ENCODE measurements around the gene CAMTA1.

CAMTA1 gene

GRCh38 chr1:6777813-6778212 is 7.4 kb upstream of the CAMTA1 start:
- no peak for DNase-seq (ENCODE audit: low read depth, low spot score)

GRCh38 chr1:6779089-6779805 is 6.0 kb upstream of the CAMTA1 start:
- DNase-seq (ENCODE audit: low read depth, low spot score) = no peak
- no peak overlapping the region for H3K27ac ChIP-seq

More at GRCh38 chr1:6777813-6778212, 7.4 kb upstream of the CAMTA1 start:
- no peak overlapping the region for H3K27ac ChIP-seq

DNA sequence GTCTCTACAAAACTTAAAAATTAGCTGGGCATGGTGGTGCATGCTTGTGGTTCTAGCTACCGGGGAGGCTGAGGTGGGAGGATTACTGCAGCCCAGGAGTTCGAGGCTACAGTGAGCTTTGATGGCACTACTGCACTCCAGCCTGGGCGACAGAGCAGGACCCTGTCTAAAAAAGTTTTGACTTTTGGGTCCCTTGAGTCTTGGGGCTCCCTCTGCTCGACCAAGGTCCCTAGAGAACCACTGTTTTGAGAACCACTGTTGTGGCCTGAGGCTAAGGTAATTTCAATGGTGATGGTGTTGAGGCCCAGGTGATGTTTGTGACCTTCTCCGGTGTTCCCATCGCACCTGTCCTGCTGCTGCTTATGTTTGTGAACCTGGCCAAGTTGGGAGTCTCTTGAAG is 3.1 kb upstream of the CAMTA1 start:
- DNase-seq (ENCODE audit: low read depth, low spot score) = no peak
- H3K27ac ChIP-seq = no peak overlapping the region

DNA sequence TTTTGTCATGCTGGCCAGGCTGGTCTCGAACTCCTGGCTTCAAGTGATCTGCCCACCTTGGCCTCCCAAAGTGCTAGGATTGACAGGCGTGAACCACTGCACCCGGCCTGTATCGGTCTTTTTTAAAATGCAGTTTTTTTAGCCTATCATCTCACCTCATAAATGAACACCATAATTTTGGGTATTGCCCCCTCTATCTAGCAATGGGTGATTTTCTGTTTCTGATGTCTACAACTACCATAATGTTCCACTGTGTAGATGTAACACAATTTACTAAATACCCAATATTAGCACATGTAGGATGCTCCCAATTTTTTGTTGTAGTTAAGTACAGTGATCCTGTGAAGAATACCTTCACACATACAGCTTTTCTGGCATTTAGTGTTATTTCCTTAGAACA is 2.0 kb upstream of the CAMTA1 start:
- H3K27ac ChIP-seq = no peak overlapping the region
- no peak for DNase-seq (ENCODE audit: low read depth, low spot score)

DNA sequence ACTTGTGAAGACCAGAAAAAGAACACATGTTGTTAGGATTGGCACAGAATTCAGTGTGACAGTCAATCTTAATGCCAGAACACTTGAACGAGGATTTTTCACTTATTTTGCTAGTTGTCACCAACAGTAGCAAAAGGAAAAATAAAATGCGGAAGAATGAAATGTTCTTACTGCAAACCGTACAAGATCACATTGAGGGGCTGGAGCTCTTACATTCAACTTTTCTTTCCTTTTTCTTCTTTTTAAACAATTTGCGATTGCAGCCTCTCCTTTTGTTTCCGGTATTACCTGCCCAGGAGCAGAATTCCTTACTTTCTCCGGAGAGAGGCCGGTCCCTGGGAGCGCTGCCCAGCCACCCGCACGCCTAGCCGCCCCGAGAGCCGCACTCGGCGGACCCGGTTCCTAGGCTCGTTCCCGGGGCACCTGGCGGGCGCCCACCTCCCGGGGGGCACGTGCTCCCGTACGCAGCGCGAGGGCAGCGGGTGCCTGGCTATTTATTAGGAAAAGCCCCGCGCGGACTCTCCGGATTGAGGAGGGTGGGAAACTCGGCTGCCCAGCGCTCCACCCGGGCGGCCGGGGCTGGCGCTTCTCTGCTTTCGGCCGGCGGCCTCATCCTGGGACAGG is 1.2 kb upstream of the CAMTA1 start:
- DNase-seq (ENCODE audit: low read depth, low spot score) = no peak
- H3K27ac ChIP-seq = peak overlapping the region; percentile 95

DNA sequence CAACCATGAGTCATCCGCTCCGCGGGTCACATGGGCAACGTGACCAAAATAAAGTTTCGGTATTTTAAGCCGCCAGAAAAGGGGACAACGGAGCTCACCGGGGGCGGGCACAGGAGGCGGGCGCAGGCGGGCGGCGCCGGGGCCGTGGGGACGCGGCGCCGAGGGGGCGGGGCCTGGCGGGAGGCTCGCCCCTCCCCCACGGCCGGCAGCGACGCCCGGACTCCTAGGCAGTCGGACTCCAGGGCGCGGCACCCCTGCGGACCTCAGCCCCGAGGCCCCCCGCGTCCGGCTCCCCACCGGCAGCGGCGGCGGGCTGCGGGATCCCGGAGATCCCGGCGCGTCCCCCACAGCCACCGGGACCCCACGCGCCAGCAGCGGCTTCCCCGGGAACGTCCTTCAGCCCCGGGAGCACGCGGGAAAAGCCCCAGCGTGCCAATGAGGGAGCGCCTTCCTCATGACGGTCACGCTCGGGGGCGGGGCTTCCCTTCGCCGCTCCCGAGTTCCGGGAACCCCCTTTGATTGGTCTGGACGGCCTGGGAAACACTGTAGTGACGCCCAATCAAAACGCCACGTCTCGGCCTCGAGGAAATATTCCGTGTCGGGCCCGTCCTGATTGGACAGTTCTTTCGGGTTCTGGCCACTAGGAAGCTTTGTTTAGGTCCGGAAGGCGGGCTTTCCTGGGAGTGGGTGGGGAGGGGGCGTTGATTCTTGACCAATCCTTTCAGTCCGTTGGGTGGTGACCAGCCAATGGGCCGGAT is 515 bp upstream of the CAMTA1 start:
- peak; percentile 100 for DNase-seq (ENCODE audit: low read depth, low spot score)
- peak overlapping the region; percentile 95 for H3K27ac ChIP-seq

- no peak for DNase-seq (ENCODE audit: low read depth, low spot score)
- H3K27ac ChIP-seq = peak overlapping the region; percentile 95
Measured at GRCh38 chr1:6785728-6786505, 663 bp downstream of the CAMTA1 start.

GRCh38 chr1:6788946-6789345 is 3.7 kb downstream of the CAMTA1 start:
- H3K27ac ChIP-seq = no peak overlapping the region
- DNase-seq (ENCODE audit: low read depth, low spot score) = no peak

GRCh38 chr1:6790146-6790545 is 4.9 kb downstream of the CAMTA1 start:
- DNase-seq (ENCODE audit: low read depth, low spot score) = no peak
- H3K27ac ChIP-seq = no peak overlapping the region

DNA sequence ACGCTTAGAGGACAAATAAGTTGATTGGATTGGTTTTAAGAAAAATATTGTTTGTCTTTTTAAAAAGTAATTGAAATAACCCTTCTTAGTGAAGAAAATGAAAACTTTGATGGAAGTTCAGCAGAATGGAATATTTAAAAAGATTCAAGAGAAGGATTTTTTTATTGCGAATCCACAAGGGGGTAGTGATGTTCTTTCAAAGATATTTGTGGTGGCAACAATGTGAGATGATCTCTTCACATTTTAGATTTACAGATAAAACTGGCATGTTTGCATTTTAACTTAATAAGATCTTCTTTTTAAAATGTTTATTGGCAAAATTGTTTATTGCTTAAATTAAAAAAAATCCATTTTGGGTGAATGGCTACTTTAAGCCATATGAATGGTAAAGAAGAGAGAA is 8.9 kb downstream of the CAMTA1 start:
- DNase-seq (ENCODE audit: low read depth, low spot score) = no peak

DNA sequence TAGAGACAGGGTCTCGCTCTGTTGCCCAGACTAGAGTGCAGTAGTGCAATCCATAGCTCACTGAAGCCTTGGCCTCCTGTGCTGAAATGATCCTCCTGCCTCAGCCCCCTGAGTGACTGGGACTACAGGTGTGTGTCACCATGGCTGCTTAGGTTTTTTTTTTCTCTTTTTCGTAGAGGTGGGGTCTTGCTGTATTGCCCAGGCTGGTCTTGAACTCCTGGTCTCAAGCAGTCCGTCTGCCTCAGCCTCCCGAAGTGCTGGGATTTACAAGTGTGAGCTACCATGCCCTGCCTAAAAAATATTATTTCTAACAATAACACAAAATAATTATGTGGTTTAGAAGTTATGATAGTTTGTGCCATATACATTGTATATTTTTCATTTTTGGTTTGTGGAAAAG is 9.9 kb downstream of the CAMTA1 start:
- H3K27ac ChIP-seq = no peak overlapping the region
- DNase-seq (ENCODE audit: low read depth, low spot score) = no peak

More for the DNA sequence above, 8.9 kb downstream of the CAMTA1 start:
- H3K27ac ChIP-seq = no peak overlapping the region

- no peak overlapping the region for H3K27ac ChIP-seq
- no peak for DNase-seq (ENCODE audit: low read depth, low spot score)
Measured at GRCh38 chr1:6795661-6796060, 10.4 kb downstream of the CAMTA1 start.

DNA sequence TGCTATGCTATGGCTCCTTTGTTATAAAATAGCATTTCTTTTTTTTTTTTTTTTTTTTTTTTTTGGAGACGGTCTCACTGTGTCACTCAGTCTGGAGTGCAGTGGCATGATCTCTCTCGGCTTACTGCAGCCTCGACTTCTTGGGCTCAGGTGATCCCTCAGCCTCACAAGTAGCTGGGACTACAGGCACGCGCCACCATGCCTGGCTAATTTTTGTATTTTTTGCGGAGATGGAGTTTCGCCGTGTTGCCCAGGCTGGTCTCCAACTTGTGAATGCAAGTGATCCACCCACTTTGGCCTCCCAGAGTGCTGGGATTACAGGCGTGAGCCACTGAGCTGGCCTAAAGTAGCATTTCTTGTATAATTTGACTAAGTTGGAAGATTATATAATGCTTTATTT is 10.8 kb downstream of the CAMTA1 start:
- H3K27ac ChIP-seq = no peak overlapping the region
- no peak for DNase-seq (ENCODE audit: low read depth, low spot score)

- no peak for DNase-seq (ENCODE audit: low read depth, low spot score)
- H3K27ac ChIP-seq = no peak overlapping the region
Measured at GRCh38 chr1:6799499-6799898, 14.2 kb downstream of the CAMTA1 start.

- peak overlapping the region; percentile 75 for H3K27ac ChIP-seq
- DNase-seq (ENCODE audit: low read depth, low spot score) = peak; percentile 14
Measured at GRCh38 chr1:6800745-6801144, 15.5 kb downstream of the CAMTA1 start.

DNA sequence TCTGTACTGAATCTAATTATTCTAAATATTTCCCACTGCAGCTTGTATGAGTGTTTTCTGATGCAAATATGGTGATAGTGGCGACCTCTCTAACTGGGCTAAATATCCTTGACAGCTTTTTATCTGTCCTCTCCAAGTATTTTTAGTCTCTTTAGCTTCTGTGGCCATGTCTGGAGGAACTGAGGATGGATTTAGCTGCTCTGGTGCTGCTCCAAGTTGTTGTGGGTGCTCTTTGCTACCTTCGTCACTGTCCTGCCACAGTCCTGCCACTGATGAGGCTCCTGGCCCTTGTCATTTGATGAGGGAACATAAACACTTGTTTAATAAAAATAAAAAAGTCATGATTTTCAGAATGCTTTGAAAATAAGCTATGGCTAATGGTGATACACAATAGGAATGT is 15.9 kb downstream of the CAMTA1 start:
- peak overlapping the region; percentile 75 for H3K27ac ChIP-seq
- DNase-seq (ENCODE audit: low read depth, low spot score) = no peak

DNA sequence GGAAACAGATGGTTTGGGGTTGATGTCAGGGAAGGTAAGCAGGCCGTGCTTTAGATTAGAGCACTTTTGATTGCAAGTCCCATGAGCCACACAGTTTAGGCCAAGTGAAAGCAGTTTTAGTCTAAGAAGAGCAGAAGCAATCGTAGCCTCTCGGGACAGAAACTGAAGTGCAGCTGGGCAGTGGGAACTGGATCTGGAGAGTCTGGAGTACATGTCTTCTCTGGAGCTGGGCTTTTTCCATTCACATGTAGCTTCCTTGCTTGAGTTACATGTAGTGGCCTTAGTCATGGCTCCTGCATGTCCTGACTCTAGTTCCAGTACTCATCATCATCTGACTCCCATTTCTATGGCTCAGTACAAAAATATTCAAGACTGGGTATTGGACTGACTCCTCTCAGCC is 16.7 kb downstream of the CAMTA1 start:
- DNase-seq (ENCODE audit: low read depth, low spot score) = peak; percentile 71
- H3K27ac ChIP-seq = peak overlapping the region; percentile 75

DNA sequence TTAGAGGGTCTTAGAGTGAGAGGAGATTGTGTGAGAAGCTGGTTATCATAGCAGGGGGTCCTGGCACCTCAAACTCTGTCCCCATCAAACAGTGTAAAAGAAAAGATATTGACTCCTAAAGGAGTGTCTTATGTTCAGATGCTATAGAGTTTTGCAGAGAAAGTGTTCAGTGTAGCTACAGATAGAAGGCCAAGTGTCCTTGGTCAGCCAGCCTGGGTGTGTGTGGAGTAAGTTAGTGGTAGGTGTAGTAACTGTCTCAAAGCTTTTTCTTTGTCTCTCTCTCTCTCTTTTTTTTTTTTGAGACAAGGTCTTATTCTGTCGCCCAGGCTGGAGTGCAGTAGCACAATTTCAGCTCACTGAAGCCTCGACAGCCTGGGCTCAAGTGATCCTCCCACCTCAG is 17.2 kb downstream of the CAMTA1 start:
- peak overlapping the region; percentile 75 for H3K27ac ChIP-seq
- no peak for DNase-seq (ENCODE audit: low read depth, low spot score)

DNA sequence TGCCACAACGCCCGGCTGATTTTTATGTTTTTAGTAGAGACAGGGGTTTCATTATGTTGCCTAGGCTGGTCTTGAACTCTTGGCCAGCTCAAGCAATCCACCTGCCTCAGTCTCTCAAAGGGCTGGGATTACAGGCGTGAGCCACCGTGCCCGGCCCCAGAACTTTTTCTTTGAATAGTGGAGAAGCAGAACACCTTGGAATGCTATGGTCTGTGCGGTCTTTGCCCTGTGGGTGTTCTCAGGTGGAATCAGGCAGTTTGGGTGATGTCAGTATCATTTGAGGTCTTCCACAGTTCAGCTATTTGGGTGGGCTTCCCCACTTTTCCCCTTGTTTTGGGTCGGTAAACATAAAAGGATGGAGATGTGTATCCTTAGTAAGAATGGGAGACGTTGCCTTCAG is 17.6 kb downstream of the CAMTA1 start:
- no peak for DNase-seq (ENCODE audit: low read depth, low spot score)
- peak overlapping the region; percentile 75 for H3K27ac ChIP-seq

DNA sequence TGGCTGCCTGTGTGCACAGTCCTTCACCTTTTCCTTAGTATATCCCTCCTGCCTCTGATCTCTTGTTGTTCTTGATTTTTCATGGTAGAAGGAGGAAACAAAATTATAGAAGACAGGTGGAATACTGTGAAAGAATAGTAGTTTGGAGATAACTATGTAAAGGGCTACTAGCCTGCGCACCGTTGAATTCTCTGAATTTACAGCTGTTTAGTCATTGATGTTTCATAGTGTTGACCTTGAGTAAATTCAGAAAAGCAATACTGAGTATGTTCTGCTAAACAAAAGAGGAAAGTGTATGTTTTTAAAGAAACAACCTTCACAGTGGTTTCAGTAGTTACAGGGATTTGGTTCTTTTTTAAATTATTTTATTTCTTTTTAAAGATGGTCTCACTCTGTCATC is 18.1 kb downstream of the CAMTA1 start:
- DNase-seq (ENCODE audit: low read depth, low spot score) = no peak
- H3K27ac ChIP-seq = peak overlapping the region; percentile 75

DNA sequence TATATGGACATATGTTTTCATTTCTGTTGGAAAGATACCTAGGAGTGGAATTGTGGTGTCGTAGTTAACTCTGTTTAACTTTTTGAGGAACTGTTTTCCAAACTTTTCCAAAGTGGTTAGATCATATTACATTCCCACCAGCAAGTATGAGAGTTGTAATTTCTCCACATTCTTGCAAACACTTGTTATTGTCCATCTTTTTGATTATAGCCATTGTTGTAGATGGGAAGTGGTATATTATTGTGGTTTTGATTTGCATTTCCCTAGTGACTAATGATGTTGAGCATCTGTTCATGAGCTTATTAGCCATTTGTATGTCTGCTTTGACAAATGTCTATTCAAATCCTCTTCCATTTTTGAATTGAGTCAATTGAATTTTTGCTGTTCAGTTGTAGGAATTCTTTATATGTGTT is 19.8 kb downstream of the CAMTA1 start:
- H3K27ac ChIP-seq = no peak overlapping the region
- no peak for DNase-seq (ENCODE audit: low read depth, low spot score)
